Left lung (tissue), 14 donors: ENCODE measurements around the gene EVA1B. TPM values are rescaled to one million over a fixed set of nuclear protein-coding genes. Genes with fewer than 3 reads are reported as not detected.

Experiments
- ATAC-seq: fragments of 200-7000 bp; cut with Tn5 transposase; one replicate; pipeline ENCODE4 v1.9.1; 2020; ENCODE audit warnings: moderate library complexity
- DNase-seq, 4 donors: peaks; one replicate each; pipeline ENCODE4 v3.0.0-alpha.2; 2013 to 2020
- H3K27ac ChIP-seq, 2 donors: fragments of 200-600 bp; sonication (generic) in 1 of 2; one replicate each; pipeline versions ENCODE4 v1.5.0 to v1.8.0; 2020 to 2021
- H3K27me3 ChIP-seq, 2 donors: fragments of 200-600 bp; sonication (generic) in 1 of 2; one replicate each; pipeline versions ENCODE4 v1.5.0 to v1.8.0; 2020 to 2021
- H3K36me3 ChIP-seq, 2 donors: fragments of 200-600 bp; sonication (generic) in 1 of 2; one replicate each; pipeline versions ENCODE4 v1.5.0 to v1.8.0; 2020 to 2021
- H3K4me1 ChIP-seq, 2 donors: fragments of 200-600 bp; one replicate each; pipeline ENCODE4 v1.8.0; 2021
- H3K4me3 ChIP-seq, 2 donors: fragments of 200-600 bp; sonication (generic) in 1 of 2; one replicate each; pipeline versions ENCODE4 v1.5.0 to v1.8.0; 2020 to 2021; ENCODE audit warnings: mild to moderate bottlenecking in 1 of 2
- H3K9me3 ChIP-seq, 2 donors: fragments of 200-600 bp; sonication (generic) in 1 of 2; one replicate each; pipeline versions ENCODE4 v1.5.0 to v1.8.0; 2020 to 2021
- CTCF ChIP-seq, 2 donors: fragments of 200-600 bp; sonication (generic) in 1 of 2; IDR thresholded peaks; one replicate each; pipeline versions ENCODE4 v1.5.0 to v1.8.0; 2021; ENCODE audit warnings: antibody characterized with exemption in 2 of 2
- intact Hi-C, 2 donors: fragments of 100-400 bp; cut with DNase I; formaldehyde crosslinking; loops; one replicate each; pipeline versions ENCODE4 v1.11.2 to v1.14.2; 2022
- long read RNA-seq, 12 donors: library from polyadenylated mRNA in 2 of 12; unstranded in 2 of 12; transcript quantifications; one replicate each; pipeline ENCODE4 v2.0.0 and lab custom pipeline, GENCODE V29; 2019 to 2026
- polyA plus RNA-seq, 6 donors: library from polyadenylated mRNA; unstranded; fragments of 120-200 nt; gene quantifications; one replicate each; pipeline ENCODE4 v1.2.1, GENCODE V29; 2013; ENCODE audit not compliant: insufficient read length in 6 of 6
- total RNA-seq, 2 donors: library from RNA; stranded (reverse); fragmentation: NEBNext Ultra II Directional; extraction: Animal tissue kit (Norgen Biotek cat#: 25700); gene quantifications; one replicate each; pipeline ENCODE4 v1.2.1, GENCODE V29; 2021
- donor health status: DM: no; HTN: yes; CAD: no.
- donor health status: DM: no; HTN: no; CAD: no.

The EVA1B gene
- total RNA-seq (10 to 100 TPM; 34.2 to 34.7 TPM), polyA plus RNA-seq (10 to 100 TPM; 21.9 to 53.7 (median 36.1) TPM)
- long read RNA-seq, donor 1, transcript EVA1B-202 (3 exons, 699 nt): major isoform, 84 of 84 reads
- long read RNA-seq, donor 1, partial matches to known transcripts: 0 of 84 reads
- long read RNA-seq, donor 1, other reads (novel, unspliced or antisense): 0 of 84 reads
- long read RNA-seq, donor 2, transcript EVA1B-202 (3 exons, 699 nt): major isoform, 53 of 66 reads
- long read RNA-seq, donor 2, partial matches to known transcripts: 7 of 66 reads
- long read RNA-seq, donor 2, other reads (novel, unspliced or antisense): 6 of 66 reads
- long read RNA-seq, donor 3, transcript EVA1B-202 (3 exons, 699 nt): major isoform, 53 of 60 reads
- long read RNA-seq, donor 3, partial matches to known transcripts: 0 of 60 reads
- long read RNA-seq, donor 3, other reads (novel, unspliced or antisense): 7 of 60 reads
- long read RNA-seq, donor 4, transcript EVA1B-202 (3 exons, 699 nt): major isoform, 5 of 14 reads
- long read RNA-seq, donor 4, partial matches to known transcripts: 4 of 14 reads
- long read RNA-seq, donor 4, other reads (novel, unspliced or antisense): 5 of 14 reads
- long read RNA-seq, donor 5, transcript EVA1B-202 (3 exons, 699 nt): major isoform, 59 of 65 reads
- long read RNA-seq, donor 5, partial matches to known transcripts: 5 of 65 reads
- long read RNA-seq, donor 5, other reads (novel, unspliced or antisense): 0 of 65 reads
- long read RNA-seq, donor 6, transcript EVA1B-202 (3 exons, 699 nt): major isoform, 82 of 93 reads
- long read RNA-seq, donor 6, partial matches to known transcripts: 0 of 93 reads
- long read RNA-seq, donor 6, other reads (novel, unspliced or antisense): 11 of 93 reads
- long read RNA-seq, donor 7, transcript EVA1B-202 (3 exons, 699 nt): major isoform, 39 of 47 reads
- long read RNA-seq, donor 7, partial matches to known transcripts: 8 of 47 reads
- long read RNA-seq, donor 7, other reads (novel, unspliced or antisense): 0 of 47 reads
- long read RNA-seq, donor 8, transcript EVA1B-202 (3 exons, 699 nt): major isoform, 33 of 33 reads
- long read RNA-seq, donor 8, partial matches to known transcripts: 0 of 33 reads
- long read RNA-seq, donor 8, other reads (novel, unspliced or antisense): 0 of 33 reads
- long read RNA-seq, donor 9, partial matches to known transcripts: 0 of 1 reads
- long read RNA-seq, donor 9, other reads (novel, unspliced or antisense): 0 of 1 reads
- long read RNA-seq, donor 10, partial matches to known transcripts: 1 of 6 reads
- long read RNA-seq, donor 10, other reads (novel, unspliced or antisense): 2 of 6 reads
- long read RNA-seq, donor 11, transcript EVA1B-202 (3 exons, 699 nt): major isoform, 11 of 11 reads
- long read RNA-seq, donor 11, partial matches to known transcripts: 0 of 11 reads
- long read RNA-seq, donor 11, other reads (novel, unspliced or antisense): 0 of 11 reads
- long read RNA-seq, donor 12, transcript EVA1B-202 (3 exons, 699 nt): major isoform, 35 of 41 reads
- long read RNA-seq, donor 12, partial matches to known transcripts: 0 of 41 reads
- long read RNA-seq, donor 12, other reads (novel, unspliced or antisense): 6 of 41 reads

GRCh38 chr1:36323636-36324352, at the start of gene EVA1B:
Gene EVA1B (minus strand): TSS chr1:36323645. CDS start chr1:36323037, 608 bp downstream.
- intact Hi-C loops: no loop called here
- Histone ChIP-seq H3K27me3 (peaks cover 0 to 27% of the 10 kb centered on the region in 2 donors), H3K27ac (peak within 1 kb of the TSS; percentile 82 to 86)

GRCh38 chr1:36372617-36373016, 49.2 kb upstream of the EVA1B start:
- ATAC-seq: no peak
- Histone ChIP-seq H3K4me1 (peaks cover 34 to 97% of the 10 kb centered on the region in 2 donors), H3K36me3 (peaks cover 0 to 16% of the 10 kb centered on the region in 2 donors), H3K4me3 (no peak overlapping the region), H3K27ac (peak overlapping the region; percentile 93 to 96), H3K27me3 (no peaks in the 10 kb centered on the region), H3K9me3 (no peaks in the 10 kb centered on the region)
- DNase-seq: no peak
- no peak for TF ChIP-seq CTCF (IDR thresholded peaks at IDR 0.05)
- intact Hi-C loops: no loop called here

More at GRCh38 chr1:36323636-36324352, at the start of gene EVA1B:
- DNase-seq (peak; percentile 82 to 94 (median 88)), ATAC-seq (peak; percentile 71)
- H3K9me3 ChIP-seq: no peaks in the 10 kb centered on the region
- H3K4me1 ChIP-seq: peaks cover 12 to 51% of the 10 kb centered on the region in 2 donors
- H3K36me3 ChIP-seq: peaks cover 0 to 4% of the 10 kb centered on the region in 2 donors
- no peak for TF ChIP-seq CTCF (IDR thresholded peaks at IDR 0.05)
- peak within 1 kb of the TSS; percentile 69 to 89 for H3K4me3 ChIP-seq

GRCh38 chr1:36369061-36369861, 45.8 kb upstream of the EVA1B start:
- intact Hi-C loops: no loop called here
- peaks cover 39 to 100% of the 10 kb centered on the region in 2 donors for H3K4me1 ChIP-seq
- ATAC-seq: peak; percentile 60

More at GRCh38 chr1:36369061-36369861, 45.8 kb upstream of the EVA1B start:
- H3K27ac ChIP-seq: peak overlapping the region in 1 of 2 donors; percentile 96
- peaks cover 0 to 16% of the 10 kb centered on the region in 2 donors for H3K36me3 ChIP-seq
- no peaks in the 10 kb centered on the region for H3K9me3 ChIP-seq
- no peak overlapping the region for H3K4me3 ChIP-seq
- peak in 3 of 4 donors; percentile 65 to 72 (median 66) for DNase-seq
- TF ChIP-seq CTCF (IDR thresholded peaks at IDR 0.05): peak; percentile 91 to 95
- no peaks in the 10 kb centered on the region for H3K27me3 ChIP-seq
